GM12873 (cell line): Measurements from ENCODE around the gene B3GALT5.

ENCODE experiments used
- CTCF ChIP-seq: IDR thresholded peaks from 2 replicates; pipeline ENCODE4 v1.5.1; 2012; ENCODE audit warnings: low read depth, mild to moderate bottlenecking, moderate library complexity, low read length, control low read depth; ENCODE audit not compliant: insufficient read depth; ENCODE audit errors: missing control alignments

Gene B3GALT5

GRCh38 chr21:39705849-39706248 lies 93.1 kb downstream of the B3GALT5 start:
- TF ChIP-seq CTCF, result no peak

- TF ChIP-seq CTCF, result no peak
Measured at GRCh38 chr21:39707316-39707715, 94.6 kb downstream of the B3GALT5 start.

- TF ChIP-seq CTCF, result no peak
Measured at GRCh38 chr21:39710866-39711265, 98.1 kb downstream of the B3GALT5 start.

GRCh38 chr21:39712273-39712672 lies 99.5 kb downstream of the B3GALT5 start:
- no peak for TF ChIP-seq CTCF

- TF ChIP-seq CTCF, result no peak
Measured at GRCh38 chr21:39712976-39713375, 100.2 kb downstream of the B3GALT5 start.

- TF ChIP-seq CTCF, result no peak
Measured at GRCh38 chr21:39713905-39714304, 101.2 kb downstream of the B3GALT5 start.

- TF ChIP-seq CTCF, result no peak
Measured at GRCh38 chr21:39714331-39714730, 101.6 kb downstream of the B3GALT5 start.
